ENCODE data around the gene USP32.
"Not testable (repeated sequence)": the region's sequence is repeated elsewhere in the genome, so short reads cannot be mapped to it uniquely, and the experiment has no call there.

Gene USP32

DNA sequence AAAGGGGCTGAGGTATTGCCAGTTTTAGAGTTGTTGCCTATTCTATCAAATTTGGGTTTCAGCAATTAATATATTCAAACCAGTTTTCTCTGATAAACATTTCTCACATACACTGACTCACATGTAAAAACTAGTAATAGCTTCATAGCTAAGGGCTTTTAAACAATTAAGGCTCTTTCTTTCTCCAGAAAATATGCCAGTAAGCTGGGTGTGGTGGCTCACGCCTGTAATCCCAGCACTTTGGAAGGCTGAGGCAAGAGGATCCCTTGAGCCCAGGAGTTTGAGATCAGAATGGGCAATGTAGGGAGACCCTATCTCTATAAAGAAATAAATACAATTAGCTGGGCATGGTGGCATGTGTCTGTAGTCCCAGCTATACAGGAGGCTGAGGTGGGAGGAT lies 193.3 kb downstream of the USP32 start:
- FAIRE-seq; DNase-seq (ENCODE audit: extremely low spot score, insufficient read length, low read depth): not testable (repeated sequence)

DNA sequence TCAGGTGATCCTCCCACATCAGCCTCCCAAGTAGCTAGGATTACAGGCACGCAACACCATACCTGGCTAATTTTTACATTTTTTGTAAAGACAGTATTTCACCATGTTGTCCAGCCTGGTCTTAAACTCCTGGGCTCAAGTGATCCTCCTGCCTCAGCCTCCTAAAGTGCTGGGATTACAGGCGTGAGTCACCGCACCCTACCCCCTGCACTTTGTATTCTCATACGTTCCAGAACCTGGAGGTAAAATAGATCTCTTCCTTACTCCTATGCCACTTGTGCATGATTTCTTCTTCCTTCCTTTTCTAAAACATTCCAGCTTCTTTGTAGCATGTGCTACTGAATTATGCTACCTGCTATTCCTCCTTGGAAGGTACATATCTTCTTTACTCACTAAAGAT lies 197.8 kb downstream of the USP32 start:
- DNase-seq (ENCODE audit: extremely low spot score, insufficient read length, low read depth); FAIRE-seq: not testable (repeated sequence)

DNA sequence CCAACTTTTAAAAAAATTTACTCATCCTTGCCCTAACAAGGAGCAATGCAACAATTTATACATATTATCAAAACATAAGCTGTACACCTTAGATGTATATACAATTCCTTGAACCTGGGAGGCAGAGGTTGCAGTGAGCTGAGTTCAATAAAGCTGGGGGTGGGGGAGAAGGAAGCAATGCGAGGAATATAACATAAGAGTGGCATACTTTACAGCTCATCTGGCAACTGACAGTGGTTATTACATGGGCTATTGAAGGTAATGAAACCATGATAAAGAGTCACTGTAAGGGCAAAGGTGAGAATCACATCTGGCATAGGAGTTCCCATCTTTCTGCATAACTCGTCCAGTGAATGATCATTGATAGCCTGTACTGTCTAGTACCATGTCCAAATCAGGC lies 198.5 kb downstream of the USP32 start:
- DNase-seq (ENCODE audit: extremely low spot score, insufficient read length, low read depth) (no peak), FAIRE-seq (no peak)

DNA sequence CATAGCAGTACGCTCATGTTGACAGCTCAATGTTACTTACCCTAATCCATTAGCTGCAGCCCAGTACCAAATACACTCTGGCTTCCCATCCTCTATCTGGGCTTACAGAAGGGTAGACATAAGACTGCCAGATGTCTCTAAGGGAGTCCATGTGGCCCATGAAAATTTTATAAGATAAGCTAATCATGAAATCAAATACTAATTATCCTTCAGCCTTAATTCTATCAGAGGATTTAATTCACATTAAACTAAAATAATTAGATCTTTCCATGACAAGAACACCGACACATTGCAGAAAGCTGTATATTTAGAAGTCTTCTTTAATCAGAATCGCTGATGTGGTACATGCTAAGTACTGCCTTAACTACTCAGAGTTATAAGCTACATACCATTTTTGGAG lies 198.9 kb downstream of the USP32 start:
- FAIRE-seq; DNase-seq (ENCODE audit: extremely low spot score, insufficient read length, low read depth): not testable (repeated sequence)

DNA sequence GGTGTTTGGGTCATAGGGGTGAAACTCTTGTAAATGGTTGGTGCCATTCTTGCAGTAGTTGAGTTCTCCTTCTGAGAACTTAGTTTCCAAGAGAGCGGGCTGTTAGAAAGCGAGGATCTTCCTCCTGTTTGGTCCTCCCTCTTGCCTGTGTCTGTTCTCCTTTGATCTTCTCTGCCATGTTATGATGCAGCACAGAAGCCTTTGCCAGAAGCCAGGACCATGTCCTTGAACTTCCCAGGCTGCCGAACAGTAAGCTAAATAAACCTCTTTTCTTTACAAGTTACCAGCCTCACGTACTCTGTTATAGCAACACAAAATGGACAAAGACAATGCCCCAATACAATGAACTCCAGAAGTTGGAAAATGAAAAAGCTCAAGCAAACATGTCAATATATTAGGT lies 201.9 kb downstream of the USP32 start:
- DNase-seq (ENCODE audit: extremely low spot score, insufficient read length, low read depth); FAIRE-seq: not testable (repeated sequence)

DNA sequence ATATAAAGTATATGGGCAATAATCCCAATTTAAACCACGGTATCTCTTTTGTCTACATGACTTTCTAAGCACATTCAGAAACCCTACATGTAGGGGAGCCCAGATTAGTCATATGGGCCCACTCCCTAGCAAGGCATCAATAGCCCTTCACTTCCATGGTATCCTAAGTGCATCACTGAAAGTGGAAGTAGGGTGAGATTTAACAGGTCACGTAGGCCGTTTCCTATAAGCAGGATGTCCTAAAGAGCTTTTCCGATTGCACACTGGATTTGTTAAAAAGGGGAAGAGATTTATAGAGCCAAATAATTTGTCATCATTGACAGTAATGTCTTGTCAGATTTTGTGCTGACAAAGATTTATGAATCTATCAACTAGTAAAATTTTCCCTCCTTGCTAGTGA lies 203.2 kb downstream of the USP32 start:
- DNase-seq (ENCODE audit: extremely low spot score, insufficient read length, low read depth) (no peak), FAIRE-seq (no peak)

DNA sequence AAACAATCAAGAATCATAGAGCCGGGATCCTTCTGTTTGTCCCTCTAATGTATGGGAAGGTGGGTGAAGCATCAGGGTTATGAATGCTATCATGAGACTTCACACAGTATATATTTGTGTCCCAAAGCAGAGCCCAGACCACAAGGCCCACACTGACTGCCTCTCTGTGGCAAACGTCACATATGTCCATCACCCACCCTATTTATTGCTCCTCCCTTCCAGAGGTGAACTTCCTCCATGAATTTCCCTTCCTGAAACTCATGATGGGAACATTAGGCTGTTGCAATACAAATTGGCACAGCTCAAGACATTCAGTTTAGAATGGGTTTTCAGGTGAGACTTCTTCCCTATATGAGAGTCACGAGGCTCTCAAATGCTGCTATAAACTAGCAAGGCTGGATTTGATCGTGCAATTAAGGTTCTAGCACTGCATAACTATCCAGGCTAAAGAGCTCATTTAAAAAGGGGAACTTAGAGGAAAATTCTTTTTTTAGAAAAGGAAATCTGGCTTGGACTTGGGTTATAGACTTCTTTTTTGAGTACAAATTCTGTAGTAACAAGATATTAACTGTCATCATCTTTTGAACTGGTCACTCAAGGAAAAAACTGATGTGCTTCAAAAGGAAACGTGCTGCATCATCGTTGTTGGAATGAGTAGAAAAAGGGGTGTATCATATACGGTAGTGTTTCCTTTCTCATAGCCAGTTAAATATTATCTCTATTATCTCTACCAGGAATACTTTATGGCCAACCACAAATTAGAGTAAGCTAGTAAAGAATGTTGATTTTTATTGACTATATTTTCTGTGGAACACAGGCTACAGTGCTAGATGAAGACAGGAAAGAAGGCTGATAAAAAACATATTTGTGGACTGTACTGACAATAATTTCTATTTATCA lies 204.8 kb downstream of the USP32 start:
- not testable (repeated sequence) for DNase-seq (ENCODE audit: extremely low spot score, insufficient read length, low read depth); FAIRE-seq

DNA sequence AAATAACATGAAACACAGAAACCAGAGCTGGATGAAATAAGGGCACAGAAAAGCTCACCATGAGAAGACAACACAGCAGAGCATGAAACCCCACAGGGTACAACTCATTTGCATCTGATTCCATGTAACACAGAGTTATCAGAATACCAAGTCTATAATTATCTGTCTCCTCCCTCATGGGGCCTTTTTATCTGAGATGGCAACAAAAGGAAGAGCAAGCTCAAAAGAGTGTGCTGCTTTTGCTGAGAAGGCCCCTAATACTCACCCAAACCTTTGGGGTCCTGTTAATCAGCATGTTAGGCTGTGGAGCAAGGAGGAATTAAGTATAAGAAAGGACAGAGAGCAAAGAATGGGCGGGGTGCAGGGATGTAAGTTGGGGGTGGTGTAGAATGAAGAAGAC lies 205.6 kb downstream of the USP32 start:
- DNase-seq (ENCODE audit: extremely low spot score, insufficient read length, low read depth); FAIRE-seq: not testable (repeated sequence)

DNA sequence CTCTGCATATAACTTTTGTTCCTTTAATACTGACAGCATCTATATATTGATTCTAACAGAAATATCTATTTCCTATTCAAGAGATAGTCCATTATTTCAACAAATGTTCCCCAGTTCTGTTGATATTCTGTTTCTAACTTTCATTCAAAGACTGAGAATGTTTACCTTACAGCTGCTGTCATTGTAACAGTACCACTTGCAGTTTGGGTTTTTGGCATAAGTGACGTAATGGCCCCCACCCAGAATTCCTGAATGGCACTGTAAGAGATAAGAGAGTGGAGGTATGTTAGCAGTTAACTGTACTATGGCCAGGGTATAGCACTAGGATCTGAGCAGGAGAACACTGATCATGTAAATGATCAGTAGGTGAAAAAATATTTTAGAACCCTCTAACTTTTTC lies 211.6 kb downstream of the USP32 start:
- not testable (repeated sequence) for FAIRE-seq; DNase-seq (ENCODE audit: extremely low spot score, insufficient read length, low read depth)

DNA sequence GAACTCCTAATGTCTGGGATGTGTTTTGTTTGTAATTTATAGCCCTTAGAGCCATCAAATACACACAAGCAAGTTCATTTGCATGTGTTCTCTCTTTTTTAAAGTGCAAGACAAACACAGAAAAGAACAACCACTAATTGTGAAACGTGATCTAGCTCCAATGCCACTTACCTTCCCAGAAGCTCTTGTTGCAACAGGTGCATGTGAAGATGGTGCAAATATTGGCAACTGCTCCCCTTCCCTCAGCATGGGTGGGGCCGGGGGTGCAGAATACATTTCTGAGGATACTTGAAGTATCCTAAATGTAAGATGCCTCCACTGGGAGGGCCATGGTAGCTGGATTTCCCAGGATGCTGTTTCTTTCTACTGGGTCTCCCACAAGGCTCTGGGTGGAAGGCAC lies 213.8 kb downstream of the USP32 start:
- FAIRE-seq; DNase-seq (ENCODE audit: extremely low spot score, insufficient read length, low read depth): not testable (repeated sequence)

DNA sequence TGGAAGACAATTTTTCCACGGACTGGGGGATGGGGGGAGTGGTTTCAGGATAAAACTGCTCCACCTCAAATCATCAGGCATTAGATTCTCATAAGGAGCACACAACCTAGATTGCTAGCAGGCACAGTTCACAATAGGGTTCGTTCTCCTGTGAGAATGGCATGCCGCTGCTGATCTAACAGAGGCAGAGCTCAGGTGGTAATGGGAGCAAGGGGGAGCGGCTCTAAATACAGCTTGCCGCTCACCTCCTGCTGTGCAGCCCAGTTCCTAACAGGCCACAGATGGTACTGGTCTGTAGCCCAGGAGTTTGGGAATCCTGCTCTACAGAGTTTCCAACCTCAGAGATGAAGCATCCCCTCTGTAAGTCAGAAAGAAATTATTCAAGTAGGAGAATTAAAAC lies 215.2 kb downstream of the USP32 start:
- not testable (repeated sequence) for DNase-seq (ENCODE audit: extremely low spot score, insufficient read length, low read depth); FAIRE-seq

DNA sequence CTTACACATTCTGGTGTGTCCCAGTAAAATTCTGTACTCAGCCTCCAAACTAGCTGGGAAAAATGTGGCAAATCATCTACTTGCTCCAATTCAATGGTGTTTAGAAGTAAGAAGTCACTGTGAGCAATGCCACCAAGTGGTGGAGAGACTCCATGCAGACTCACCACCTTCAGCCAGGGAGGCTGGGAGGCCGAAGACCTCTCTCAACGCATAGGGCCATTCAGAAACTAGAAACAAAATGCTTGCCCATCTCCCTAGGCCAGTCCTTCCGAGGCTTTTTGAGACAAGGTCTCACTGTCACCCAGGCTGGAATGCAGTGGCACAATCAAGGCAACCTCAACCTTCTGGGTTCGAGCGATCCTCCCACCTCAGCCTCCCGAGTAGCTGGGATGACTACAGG lies 217.2 kb downstream of the USP32 start:
- not testable (repeated sequence) for DNase-seq (ENCODE audit: extremely low spot score, insufficient read length, low read depth); FAIRE-seq

DNA sequence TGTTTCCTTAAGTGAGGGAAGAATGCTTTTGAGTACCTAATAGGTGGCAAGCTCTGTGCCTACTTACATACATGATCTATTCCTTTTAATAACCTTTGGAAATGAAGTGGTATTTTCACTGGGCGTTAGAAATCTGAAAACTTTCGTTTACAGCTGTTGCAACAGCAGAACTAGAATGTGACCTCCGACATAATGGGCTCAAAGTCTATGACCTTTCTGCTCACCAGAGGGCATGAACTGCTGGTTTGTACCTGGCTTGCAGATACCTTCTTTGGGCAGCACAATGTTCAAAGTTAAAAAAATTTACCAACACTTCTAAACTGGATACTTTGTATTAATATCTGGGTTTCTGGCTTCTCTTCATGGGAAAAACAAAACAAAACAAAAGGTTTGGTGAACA lies 217.9 kb downstream of the USP32 start:
- no peak for FAIRE-seq

DNA sequence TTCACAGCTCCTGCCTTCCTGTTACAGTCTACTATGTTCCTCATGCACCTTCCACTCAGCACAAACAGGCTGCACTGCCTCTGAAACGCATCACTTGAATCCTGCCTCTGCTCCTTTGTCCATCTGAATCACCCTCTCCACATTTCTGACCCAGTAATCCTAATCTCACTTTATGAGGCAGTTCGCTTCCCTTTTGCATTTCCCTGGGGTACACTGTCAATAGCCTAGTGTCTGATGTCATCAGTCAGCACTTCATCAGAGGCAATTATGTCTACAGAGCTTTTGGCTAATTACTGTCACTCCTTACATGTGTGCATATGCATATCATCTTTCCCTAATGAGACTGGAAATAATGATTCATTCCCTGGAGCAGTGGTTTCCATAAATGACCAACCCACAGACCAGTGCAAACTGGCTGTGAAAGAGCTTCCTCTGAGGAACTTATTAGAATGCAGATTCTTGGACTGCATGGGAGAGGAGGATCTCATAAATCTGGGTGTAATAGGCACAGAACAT lies 218.6 kb downstream of the USP32 start:
- no peak for DNase-seq (ENCODE audit: extremely low spot score, insufficient read length, low read depth)
- FAIRE-seq = no peak

More for the DNA sequence above, 217.9 kb downstream of the USP32 start:
- no peak for DNase-seq (ENCODE audit: extremely low spot score, insufficient read length, low read depth)

DNA sequence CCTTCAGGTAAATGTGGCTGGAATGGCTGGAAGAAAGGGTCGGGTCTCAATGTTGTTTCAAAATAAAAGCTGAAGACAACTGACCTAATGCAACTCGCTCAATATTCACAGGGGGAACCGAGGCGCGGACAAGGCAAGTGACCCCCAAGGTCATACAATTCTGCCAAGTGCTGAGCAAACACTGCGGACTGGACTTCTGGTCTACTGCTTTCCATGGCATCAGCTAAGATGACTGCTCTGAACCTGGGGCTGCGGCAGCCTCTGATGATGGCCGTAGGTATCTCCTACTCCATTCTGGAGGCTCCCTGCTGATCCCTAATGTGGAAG lies 220.2 kb downstream of the USP32 start:
- no peak for FAIRE-seq
- DNase-seq (ENCODE audit: extremely low spot score, insufficient read length, low read depth) = no peak

DNA sequence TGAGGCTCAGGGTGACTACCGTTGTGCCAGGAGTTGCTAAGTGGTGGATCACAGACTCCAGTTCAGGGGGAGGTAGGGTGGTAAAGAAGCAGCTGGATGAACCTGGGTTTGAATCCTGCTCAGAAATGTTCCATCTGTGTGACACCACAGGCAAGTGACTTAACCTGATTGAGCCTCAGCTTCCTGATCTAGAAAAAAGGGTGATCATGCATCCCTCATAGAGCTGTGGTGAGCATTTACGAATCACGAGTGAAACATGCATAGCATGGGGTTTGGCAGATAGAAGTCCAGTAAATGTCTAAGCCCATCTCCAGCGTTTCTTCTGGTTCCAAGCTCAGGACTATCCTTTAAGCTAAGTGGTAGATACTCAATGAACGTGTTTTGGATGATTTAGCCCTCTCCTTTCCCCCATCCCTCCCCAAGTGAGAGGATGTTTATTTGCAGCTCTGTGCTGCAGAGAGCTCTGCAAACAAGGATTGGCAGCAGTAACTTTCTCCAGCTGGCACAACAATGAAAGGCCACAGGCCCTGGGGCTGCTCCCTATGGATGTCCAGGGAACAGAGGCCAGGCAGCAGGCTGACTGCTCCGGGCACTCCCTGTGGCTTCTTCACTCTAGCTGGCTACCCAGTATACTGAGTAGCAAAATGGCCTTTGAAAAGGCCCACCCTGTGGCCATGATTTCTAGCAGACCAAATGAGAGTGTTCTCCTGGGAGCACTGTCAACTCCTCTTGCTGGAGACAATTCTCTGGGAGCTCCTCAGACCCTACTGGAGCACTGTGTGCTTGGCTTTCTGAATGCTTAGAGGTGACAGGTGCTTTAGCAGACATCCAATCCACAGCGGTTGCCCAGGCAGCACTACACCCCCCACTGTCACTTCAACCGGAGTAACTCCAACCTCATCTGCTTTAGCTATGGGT lies 220.8 kb downstream of the USP32 start:
- DNase-seq (ENCODE audit: extremely low spot score, insufficient read length, low read depth) (no peak), FAIRE-seq (no peak)

DNA sequence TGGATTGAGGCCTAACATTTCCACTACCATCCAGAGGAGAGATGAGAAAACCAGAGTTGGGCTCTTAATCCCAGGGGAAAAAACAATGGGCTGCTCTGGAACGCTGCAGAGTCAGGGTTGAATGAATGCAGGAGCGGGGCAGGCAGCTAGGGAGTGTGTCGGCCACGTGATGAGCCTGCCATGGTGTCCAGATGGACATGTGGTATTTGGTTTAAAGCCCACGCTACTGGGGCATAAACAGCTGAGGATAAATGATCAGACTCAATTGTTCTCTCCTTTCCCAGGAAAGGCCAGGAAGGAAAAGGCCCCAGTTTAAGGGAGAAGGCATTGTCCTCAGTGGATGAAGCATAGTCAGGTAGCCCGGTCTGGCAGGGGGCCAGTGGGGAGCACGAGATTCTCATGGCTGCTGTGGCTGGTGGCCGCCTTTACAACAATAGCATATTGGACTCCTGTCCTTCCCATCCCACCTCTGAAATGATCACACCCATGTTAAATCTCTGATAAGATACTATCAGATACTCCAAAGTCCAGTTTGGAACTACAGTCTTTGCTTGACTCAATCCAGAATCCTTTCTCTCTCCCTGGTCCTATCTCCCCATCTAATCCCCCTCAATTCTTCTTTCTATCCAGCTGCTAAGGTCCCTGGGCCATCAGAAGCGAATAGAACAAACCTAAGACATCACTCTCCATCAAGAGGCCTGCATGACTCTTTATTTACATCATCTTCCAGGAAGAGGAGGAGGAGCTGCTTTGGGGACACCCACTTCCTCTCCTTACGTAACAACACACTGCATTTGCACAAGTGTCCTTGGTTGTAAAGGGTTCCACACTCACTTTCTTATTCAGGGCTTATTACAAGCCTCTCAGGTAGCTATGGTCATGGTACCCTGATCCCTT lies 221.8 kb downstream of the USP32 start:
- DNase-seq (ENCODE audit: extremely low spot score, insufficient read length, low read depth) = no peak
- no peak for FAIRE-seq

DNA sequence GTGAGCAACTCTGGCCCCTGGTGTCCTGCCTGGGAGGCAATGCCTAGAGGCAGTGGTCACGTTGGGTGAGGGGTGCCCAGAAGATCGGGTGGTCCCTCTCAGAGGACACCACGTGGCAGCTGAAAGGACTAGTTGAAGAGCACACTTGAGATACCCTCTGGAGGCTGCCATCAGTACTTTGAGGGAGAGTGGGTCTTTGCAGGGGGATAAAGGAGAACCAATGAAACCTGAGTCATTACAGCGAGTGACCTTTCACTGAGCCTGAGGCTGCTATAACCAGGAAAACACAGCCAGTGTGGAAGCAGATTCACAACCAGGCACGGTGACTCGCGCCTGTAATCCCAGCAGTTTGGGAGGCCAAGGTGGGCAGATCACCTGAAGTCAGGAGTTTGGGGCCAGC lies 223.3 kb downstream of the USP32 start:
- no peak for DNase-seq (ENCODE audit: extremely low spot score, insufficient read length, low read depth)

DNA sequence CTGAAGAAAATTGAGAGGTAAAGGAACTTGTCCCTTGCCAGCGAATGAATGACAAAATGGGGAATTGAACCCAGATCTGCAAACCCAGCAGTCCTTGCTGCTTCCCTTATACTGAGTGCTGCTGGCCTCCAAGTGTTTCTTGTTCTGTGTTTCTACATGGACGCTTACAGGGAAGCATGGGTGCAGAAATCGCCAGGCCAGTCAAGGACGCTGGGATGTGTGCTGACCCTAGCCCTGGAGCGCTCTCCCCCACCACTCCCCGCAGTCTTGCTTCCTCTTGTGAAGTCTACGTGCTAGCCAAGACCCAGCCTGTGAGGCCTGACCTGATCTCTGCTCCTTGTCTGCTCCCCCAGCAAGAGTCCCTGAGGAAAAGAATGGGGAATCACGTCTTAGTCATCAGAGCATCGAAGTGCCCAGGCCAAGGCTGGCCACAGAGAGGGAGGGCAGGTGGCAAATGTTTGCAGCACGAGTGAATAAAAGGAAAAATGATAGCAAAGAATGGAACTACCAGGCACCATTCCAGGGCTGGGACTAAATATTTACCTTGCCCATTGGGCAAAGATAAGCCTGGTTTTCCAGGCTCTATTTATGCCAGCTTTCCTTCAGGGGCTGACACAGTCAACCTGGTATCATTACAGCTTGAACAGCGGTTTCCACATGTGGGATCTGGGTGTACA lies 224.7 kb downstream of the USP32 start:
- DNase-seq (ENCODE audit: extremely low spot score, insufficient read length, low read depth) (no peak), FAIRE-seq (no peak)

More for the DNA sequence above, 223.3 kb downstream of the USP32 start:
- FAIRE-seq = no peak
